PC-9 (cell line): ENCODE results near the gene SIRPA. TPM values are rescaled to one million over a fixed set of nuclear protein-coding genes. Genes with fewer than 3 reads are reported as not detected.

Experiments
- BruUV-seq: library from RNA; stranded (reverse); fragments of 400-500 nt; replicated peaks from 2 replicates; lab custom pipeline; 2021; lab: Mats Ljungman, UMichigan
- CTCF ChIA-PET: fragments of 300-600 bp; sonication (Branson Sonifier 250); formaldehyde crosslinking; loops from one replicate; lab custom pipeline; 2022; ENCODE audit warnings: antibody characterized with exemption; lab: Charles Lee
- POLR2A ChIA-PET: fragments of 300-600 bp; sonication (Branson Sonifier 250); formaldehyde crosslinking; loops from one replicate; lab custom pipeline; 2022; ENCODE audit warnings: antibody characterized with exemption; ENCODE audit not compliant: unreplicated experiment; lab: Charles Lee
- DNase-seq, 2 experiments: peaks; one replicate each; pipeline versions ENCODE4 v3.0.0 to v3.0.0-alpha.2; 2015 to 2022; ENCODE audit warnings: mixed read lengths in 1 of 2
- H2AFZ ChIP-seq: fragments of 200-600 bp; sonication (generic); 2 replicates; pipeline ENCODE4 v1.8.1; 2017; ENCODE audit warnings: antibody characterized with exemption
- H3F3A ChIP-seq: fragments of 200-600 bp; sonication (generic); 2 replicates; pipeline ENCODE4 v1.8.1; 2017; ENCODE audit warnings: antibody characterized with exemption, mild to moderate bottlenecking, low read depth; ENCODE audit not compliant: insufficient read depth
- H3K27ac ChIP-seq: fragments of 200-600 bp; sonication (generic); 2 replicates; pipeline ENCODE4 v1.6.1; 2016; ENCODE audit warnings: mixed run types
- H3K27me3 ChIP-seq: fragments of 200-600 bp; sonication (generic); 2 replicates; pipeline ENCODE4 v1.6.1; 2016; ENCODE audit warnings: low read depth, mixed run types; ENCODE audit not compliant: insufficient read depth
- H3K36me3 ChIP-seq: fragments of 200-600 bp; sonication (generic); 2 replicates; pipeline ENCODE4 v1.6.1; 2016; ENCODE audit warnings: low read depth, mixed run types
- H3K4me1 ChIP-seq: fragments of 200-600 bp; sonication (generic); replicated peaks from 2 replicates; pipeline ENCODE4 v1.6.1; 2016; ENCODE audit warnings: mixed run types; ENCODE audit not compliant: insufficient read depth
- H3K4me2 ChIP-seq: fragments of 200-600 bp; sonication (generic); 2 replicates; pipeline ENCODE4 v1.6.1; 2017; ENCODE audit warnings: mixed run types
- H3K4me3 ChIP-seq: fragments of 200-600 bp; sonication (generic); 2 replicates; pipeline ENCODE4 v1.6.1; 2016; ENCODE audit warnings: mixed run types
- H3K79me2 ChIP-seq: fragments of 200-600 bp; sonication (generic); 2 replicates; pipeline ENCODE4 v1.6.1; 2017; ENCODE audit warnings: low read depth, mixed run types
- H3K9me2 ChIP-seq: fragments of 200-600 bp; sonication (generic); 2 replicates; pipeline ENCODE4 v1.8.1; 2017; ENCODE audit warnings: mild to moderate bottlenecking; ENCODE audit not compliant: insufficient read depth
- H3K9me3 ChIP-seq: fragments of 200-600 bp; sonication (generic); 2 replicates; pipeline ENCODE4 v1.8.1; 2016; ENCODE audit warnings: low read depth; ENCODE audit not compliant: insufficient read depth
- H4K20me1 ChIP-seq: fragments of 200-600 bp; sonication (generic); 2 replicates; pipeline ENCODE4 v1.8.1; 2017; ENCODE audit not compliant: insufficient read depth
- EZH2 ChIP-seq: fragments of 200-600 bp; sonication (generic); IDR thresholded peaks from 2 replicates; pipeline ENCODE4 v1.8.0; 2017; ENCODE audit warnings: antibody characterized with exemption, low read depth
- intact Hi-C: fragments of 100-400 bp; cut with micrococcal nuclease; formaldehyde crosslinking; loops from one replicate; pipeline ENCODE4 v1.10.0; 2022; ENCODE audit not compliant: unreplicated experiment
- total RNA-seq: library from RNA; stranded (reverse); gene quantifications from 2 replicates; pipeline ENCODE4 v1.2.3, GENCODE V29; 2021
- TF ChIP-seq, protein P1 (sequence below): fragments of 200-600 bp; sonication (generic); conservative IDR thresholded peaks from 2 replicates; pipeline ENCODE4 v1.6.1; 2017; ENCODE audit warnings: mixed run types, antibody characterized with exemption, mild to moderate bottlenecking, moderate library complexity

The SIRPA gene
- total RNA-seq, 1 experiment from 2014 or later, result 18.4 TPM

DNA sequence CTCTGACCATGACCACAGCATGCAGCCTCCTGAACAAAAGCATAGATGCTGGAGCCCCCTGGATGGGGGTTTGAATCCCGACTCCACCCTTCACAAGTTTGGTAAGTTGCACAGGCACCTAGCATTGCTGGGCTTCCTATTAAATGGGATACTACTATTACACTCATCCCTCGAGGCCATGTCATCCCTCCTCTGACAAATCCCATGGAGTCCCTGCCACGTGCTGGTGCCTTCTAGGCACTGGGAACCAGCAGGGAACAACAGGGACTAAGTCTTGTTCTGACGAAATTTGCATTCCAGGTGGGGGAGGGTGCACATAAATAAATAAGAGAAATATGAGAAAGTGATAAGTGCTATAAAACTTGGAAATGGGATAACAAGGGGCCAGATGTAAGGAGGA is 15.3 kb upstream of the SIRPA start:
- intact Hi-C loops, result no loop called here
- DNase-seq, result no peak
- H3F3A ChIP-seq, result peaks cover 9% of the 10 kb centered on the region; the same call in 1 of the 2 replicates
- no peak overlapping the region for H3K4me2 ChIP-seq
- no peak for TF ChIP-seq EZH2
- TF ChIP-seq, protein P1, sequence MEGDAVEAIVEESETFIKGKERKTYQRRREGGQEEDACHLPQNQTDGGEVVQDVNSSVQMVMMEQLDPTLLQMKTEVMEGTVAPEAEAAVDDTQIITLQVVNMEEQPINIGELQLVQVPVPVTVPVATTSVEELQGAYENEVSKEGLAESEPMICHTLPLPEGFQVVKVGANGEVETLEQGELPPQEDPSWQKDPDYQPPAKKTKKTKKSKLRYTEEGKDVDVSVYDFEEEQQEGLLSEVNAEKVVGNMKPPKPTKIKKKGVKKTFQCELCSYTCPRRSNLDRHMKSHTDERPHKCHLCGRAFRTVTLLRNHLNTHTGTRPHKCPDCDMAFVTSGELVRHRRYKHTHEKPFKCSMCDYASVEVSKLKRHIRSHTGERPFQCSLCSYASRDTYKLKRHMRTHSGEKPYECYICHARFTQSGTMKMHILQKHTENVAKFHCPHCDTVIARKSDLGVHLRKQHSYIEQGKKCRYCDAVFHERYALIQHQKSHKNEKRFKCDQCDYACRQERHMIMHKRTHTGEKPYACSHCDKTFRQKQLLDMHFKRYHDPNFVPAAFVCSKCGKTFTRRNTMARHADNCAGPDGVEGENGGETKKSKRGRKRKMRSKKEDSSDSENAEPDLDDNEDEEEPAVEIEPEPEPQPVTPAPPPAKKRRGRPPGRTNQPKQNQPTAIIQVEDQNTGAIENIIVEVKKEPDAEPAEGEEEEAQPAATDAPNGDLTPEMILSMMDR, result no peak
- H3K4me1 ChIP-seq, result 0 out of 2 replicates have a peak, but pooled peaks cover 6% of the 10 kb centered on the region
- H4K20me1 ChIP-seq, result no peaks in the 10 kb centered on the region
- H3K27ac ChIP-seq, result no peak overlapping the region
- H3K36me3 ChIP-seq, result no peaks in the 10 kb centered on the region
- H3K27me3 ChIP-seq, result no peaks in the 10 kb centered on the region
- H2AFZ ChIP-seq, result no peak overlapping the region
- ChIA-PET CTCF (no interaction called here), POLR2A (interaction anchor here (0.5 kb wide), 1 partner anchor 784 kb away, joined by 3 read pairs; no protein-coding TSS in a partner anchor)
- no peaks in the 10 kb centered on the region for H3K9me3 ChIP-seq
- no peaks in the 10 kb centered on the region for H3K9me2 ChIP-seq
- no peak overlapping the region for H3K4me3 ChIP-seq
- no peaks in the 10 kb centered on the region for H3K79me2 ChIP-seq
- no TSS peak for BruUV-seq

DNA sequence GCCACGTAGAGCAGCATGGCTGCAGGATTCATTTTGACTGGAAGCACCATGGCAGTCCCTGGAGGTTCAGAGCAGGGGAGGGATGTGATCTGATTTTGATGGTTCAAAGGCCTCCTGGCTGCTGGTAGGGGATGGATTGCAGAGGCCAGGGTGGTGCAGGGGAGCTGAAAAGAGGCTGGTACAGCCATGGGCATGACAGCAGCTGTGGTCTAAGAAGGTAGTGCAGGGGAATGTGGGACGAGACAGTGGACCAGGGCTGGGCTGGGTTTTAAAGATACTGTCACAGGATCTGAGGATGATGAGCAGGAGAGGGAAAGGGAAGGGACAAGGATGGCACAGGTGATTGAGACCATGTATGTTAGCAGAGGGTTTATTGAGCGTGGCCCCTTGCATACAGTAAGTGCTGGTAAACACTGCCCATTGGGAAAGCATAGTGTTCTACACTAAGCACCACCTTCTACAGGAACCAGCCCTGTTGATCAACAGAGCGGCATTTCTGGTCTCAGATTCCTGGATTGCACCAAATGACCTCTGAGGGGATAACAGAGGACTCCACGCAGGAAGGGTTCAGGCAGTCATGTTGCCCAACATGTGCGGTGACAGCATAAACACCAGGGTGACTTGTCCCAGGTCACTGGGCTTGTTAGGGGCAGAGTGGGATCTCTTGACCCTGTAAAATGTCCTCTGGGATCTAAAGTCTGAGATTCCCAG is 14.5 kb upstream of the SIRPA start:
- Histone ChIP-seq H3F3A (peaks cover 7% of the 10 kb centered on the region; the same call in 1 of the 2 replicates), H2AFZ (no peak overlapping the region), H3K27ac (no peak overlapping the region), H3K27me3 (no peaks in the 10 kb centered on the region), H4K20me1 (no peaks in the 10 kb centered on the region), H3K4me2 (no peak overlapping the region), H3K9me2 (no peaks in the 10 kb centered on the region), H3K36me3 (no peaks in the 10 kb centered on the region), H3K9me3 (no peaks in the 10 kb centered on the region), H3K4me3 (no peak overlapping the region), H3K79me2 (no peaks in the 10 kb centered on the region), H3K4me1 (0 out of 2 replicates have a peak, but pooled peaks cover 6% of the 10 kb centered on the region)
- no peak for DNase-seq
- CTCF ChIA-PET, result no interaction called here
- POLR2A ChIA-PET, result no interaction called here
- no TSS peak for BruUV-seq
- no peak for TF ChIP-seq EZH2
- TF ChIP-seq, protein P1, result no peak
- intact Hi-C loops, result no loop called here

DNA sequence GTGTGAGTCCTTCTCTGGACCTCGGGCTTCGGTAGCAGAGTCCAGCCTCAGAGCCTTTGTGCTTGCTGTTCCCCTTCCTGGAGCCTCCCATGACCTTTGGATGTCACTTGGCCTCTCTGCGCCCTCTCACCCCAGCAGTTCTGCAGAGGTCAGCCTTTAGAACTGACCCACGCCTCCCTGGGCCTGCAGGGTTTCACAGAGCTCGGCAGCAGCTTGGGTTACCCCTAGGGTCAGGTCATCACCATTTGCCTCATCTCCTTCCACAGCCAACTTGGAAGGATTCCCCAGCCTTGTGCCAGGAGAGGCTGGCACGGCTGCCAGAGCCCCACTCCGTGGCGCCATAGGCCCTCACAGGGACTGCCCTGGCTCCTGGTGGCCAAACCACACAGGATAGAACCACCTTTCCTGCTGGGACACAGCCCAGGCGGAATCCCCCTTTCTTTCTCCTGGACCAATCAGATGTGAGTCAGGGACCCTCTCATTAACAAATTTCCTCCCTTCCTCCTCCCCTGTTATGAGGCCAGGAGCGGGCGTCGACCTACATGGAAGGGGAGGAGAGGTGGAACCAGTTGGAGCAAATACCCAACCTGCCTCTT is 13.9 kb upstream of the SIRPA start:
- Histone ChIP-seq H3K9me3 (no peaks in the 10 kb centered on the region), H3K9me2 (no peaks in the 10 kb centered on the region), H2AFZ (no peak overlapping the region), H3K4me3 (no peak overlapping the region), H3K79me2 (no peaks in the 10 kb centered on the region), H3K4me2 (no peak overlapping the region), H3K27me3 (no peaks in the 10 kb centered on the region), H4K20me1 (no peaks in the 10 kb centered on the region), H3K4me1 (0 out of 2 replicates have a peak, but pooled peaks cover 5% of the 10 kb centered on the region), H3K27ac (no peak overlapping the region), H3K36me3 (no peaks in the 10 kb centered on the region), H3F3A (peaks cover under 1% of the 10 kb centered on the region; the same call in 1 of the 2 replicates)
- DNase-seq, result no peak
- ChIA-PET POLR2A (no interaction called here), CTCF (no interaction called here)
- intact Hi-C loops, result no loop called here
- TF ChIP-seq, protein P1, result no peak
- no peak for TF ChIP-seq EZH2
- no TSS peak for BruUV-seq
